Rectal smooth muscle tissue (tissue), 1 donor: ENCODE measurements around the gene KIF21A.

Source experiments
- H3K27ac ChIP-seq: one replicate; pipeline ENCODE4 v1.7.0; 2013; ENCODE audit warnings: low read depth, low read length, inconsistent platforms
- H3K27me3 ChIP-seq: one replicate; pipeline ENCODE4 v1.7.0; 2013; ENCODE audit warnings: low read length; ENCODE audit not compliant: control insufficient read depth, insufficient read depth
- H3K36me3 ChIP-seq: one replicate; pipeline ENCODE4 v1.7.0; 2013; ENCODE audit warnings: low read length; ENCODE audit not compliant: control insufficient read depth, insufficient read depth
- H3K4me1 ChIP-seq: one replicate; pipeline ENCODE4 v1.7.0; 2013; ENCODE audit warnings: low read length; ENCODE audit not compliant: control insufficient read depth, insufficient read depth
- H3K4me3 ChIP-seq: one replicate; pipeline ENCODE4 v1.7.0; 2013; ENCODE audit warnings: low read length
- H3K9ac ChIP-seq: one replicate; pipeline ENCODE4 v1.7.0; 2013; ENCODE audit warnings: low read length

Gene KIF21A

GRCh38 chr12:39369756-39370155 is 73.2 kb downstream of the KIF21A start:
- Histone ChIP-seq H3K4me1 (no peaks in the 10 kb centered on the region), H3K9ac (no peak overlapping the region), H3K36me3 (no peaks in the 10 kb centered on the region)

DNA sequence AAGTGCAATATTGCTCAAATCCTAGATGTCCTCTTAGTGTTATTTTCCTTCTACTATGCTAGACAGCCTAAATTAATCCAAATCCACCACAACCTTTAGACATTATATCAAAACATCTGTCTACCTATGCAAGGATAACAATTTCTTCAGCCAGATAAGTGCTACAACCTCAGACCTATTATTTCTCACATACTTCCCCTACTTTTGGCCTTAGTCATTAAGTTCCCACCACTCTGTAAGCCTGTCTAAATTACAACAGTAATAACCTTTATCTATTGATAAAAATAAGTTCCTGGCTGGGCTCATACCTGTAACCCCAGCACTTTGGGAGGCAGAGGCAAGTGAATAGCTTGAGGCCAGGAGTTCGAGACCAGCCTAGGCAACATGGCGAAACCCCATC is 74.0 kb downstream of the KIF21A start:
- no peaks in the 10 kb centered on the region for H3K27me3 ChIP-seq
- H3K36me3 ChIP-seq = no peaks in the 10 kb centered on the region
- no peak overlapping the region for H3K27ac ChIP-seq
- H3K9ac ChIP-seq = no peak overlapping the region
- H3K4me1 ChIP-seq = no peaks in the 10 kb centered on the region
- H3K4me3 ChIP-seq = no peak overlapping the region

More at GRCh38 chr12:39369756-39370155, 73.2 kb downstream of the KIF21A start:
- Histone ChIP-seq H3K4me3 (no peak overlapping the region), H3K27ac (no peak overlapping the region), H3K27me3 (no peaks in the 10 kb centered on the region)

- H3K27me3 ChIP-seq = no peaks in the 10 kb centered on the region
- H3K4me3 ChIP-seq = no peak overlapping the region
- H3K27ac ChIP-seq = no peak overlapping the region
- no peaks in the 10 kb centered on the region for H3K4me1 ChIP-seq
- H3K36me3 ChIP-seq = no peaks in the 10 kb centered on the region
- no peak overlapping the region for H3K9ac ChIP-seq
Observed at GRCh38 chr12:39368096-39368495, 74.8 kb downstream of the KIF21A start.

DNA sequence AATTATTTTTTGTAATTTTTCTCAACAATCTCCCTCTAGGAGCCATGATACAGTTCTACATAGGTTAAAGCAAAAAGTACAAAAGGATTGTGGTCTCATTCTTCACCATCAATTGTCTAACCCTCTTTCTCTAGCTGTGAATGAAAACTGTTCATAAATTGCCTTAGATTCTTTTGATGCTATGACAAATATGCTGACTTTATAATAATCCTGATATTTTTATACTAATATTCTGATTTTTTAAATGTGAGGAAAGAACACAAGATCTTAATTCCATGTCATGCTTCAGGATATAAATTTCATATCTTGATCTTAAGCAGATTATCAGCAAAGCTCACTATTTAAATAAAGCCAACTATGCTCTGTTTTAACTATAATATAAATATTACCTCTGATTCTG is 75.4 kb downstream of the KIF21A start:
- Histone ChIP-seq H3K36me3 (no peaks in the 10 kb centered on the region), H3K27ac (no peak overlapping the region), H3K4me1 (no peaks in the 10 kb centered on the region), H3K4me3 (no peak overlapping the region), H3K9ac (no peak overlapping the region), H3K27me3 (no peaks in the 10 kb centered on the region)

DNA sequence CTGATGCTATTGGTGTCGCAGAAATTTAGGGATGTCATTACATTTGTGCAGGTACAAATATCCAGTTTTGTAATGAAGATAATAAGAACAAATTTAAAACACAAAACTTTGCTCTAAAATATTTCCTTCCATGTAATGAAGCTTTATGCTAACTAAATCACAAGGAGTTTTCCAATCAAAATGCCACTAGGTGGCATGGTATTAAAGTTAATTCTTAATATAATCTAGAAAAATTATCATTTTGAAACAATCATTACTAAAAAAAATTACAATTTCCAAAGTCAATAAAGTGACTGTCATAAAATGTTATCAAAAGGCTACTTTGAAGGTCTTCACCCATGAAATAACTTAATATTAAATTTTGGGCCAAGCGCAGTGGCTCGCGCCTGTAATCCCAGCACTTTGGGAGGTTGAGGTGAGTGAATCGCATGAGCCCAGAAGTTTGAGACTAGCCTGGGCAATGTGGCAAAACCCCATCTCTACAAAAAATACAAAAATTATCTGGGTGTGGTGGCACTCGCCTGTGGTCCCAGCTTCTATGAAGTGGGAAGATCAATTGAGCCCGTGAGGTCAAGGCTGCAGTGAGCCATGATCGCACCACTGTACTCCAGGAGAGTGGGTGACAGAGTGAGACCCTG is 77.4 kb downstream of the KIF21A start:
- no peak overlapping the region for H3K4me3 ChIP-seq
- no peak overlapping the region for H3K9ac ChIP-seq
- no peaks in the 10 kb centered on the region for H3K36me3 ChIP-seq
- no peaks in the 10 kb centered on the region for H3K27me3 ChIP-seq
- no peak overlapping the region for H3K27ac ChIP-seq
- no peaks in the 10 kb centered on the region for H3K4me1 ChIP-seq

- H3K27ac ChIP-seq = no peak overlapping the region
- H3K9ac ChIP-seq = no peak overlapping the region
- no peaks in the 10 kb centered on the region for H3K36me3 ChIP-seq
- H3K4me1 ChIP-seq = no peaks in the 10 kb centered on the region
- no peak overlapping the region for H3K4me3 ChIP-seq
- no peaks in the 10 kb centered on the region for H3K27me3 ChIP-seq
Observed at GRCh38 chr12:39364196-39364595, 78.7 kb downstream of the KIF21A start.

GRCh38 chr12:39359645-39360044 is 83.3 kb downstream of the KIF21A start:
- no peak overlapping the region for H3K27ac ChIP-seq
- H3K4me3 ChIP-seq = no peak overlapping the region
- H3K36me3 ChIP-seq = no peaks in the 10 kb centered on the region
- H3K4me1 ChIP-seq = no peaks in the 10 kb centered on the region
- H3K27me3 ChIP-seq = no peaks in the 10 kb centered on the region
- H3K9ac ChIP-seq = no peak overlapping the region

- no peaks in the 10 kb centered on the region for H3K36me3 ChIP-seq
- H3K4me1 ChIP-seq = no peaks in the 10 kb centered on the region
- no peak overlapping the region for H3K9ac ChIP-seq
- H3K27me3 ChIP-seq = no peaks in the 10 kb centered on the region
- H3K27ac ChIP-seq = no peak overlapping the region
- no peak overlapping the region for H3K4me3 ChIP-seq
Observed at GRCh38 chr12:39357041-39357440, 85.9 kb downstream of the KIF21A start.

DNA sequence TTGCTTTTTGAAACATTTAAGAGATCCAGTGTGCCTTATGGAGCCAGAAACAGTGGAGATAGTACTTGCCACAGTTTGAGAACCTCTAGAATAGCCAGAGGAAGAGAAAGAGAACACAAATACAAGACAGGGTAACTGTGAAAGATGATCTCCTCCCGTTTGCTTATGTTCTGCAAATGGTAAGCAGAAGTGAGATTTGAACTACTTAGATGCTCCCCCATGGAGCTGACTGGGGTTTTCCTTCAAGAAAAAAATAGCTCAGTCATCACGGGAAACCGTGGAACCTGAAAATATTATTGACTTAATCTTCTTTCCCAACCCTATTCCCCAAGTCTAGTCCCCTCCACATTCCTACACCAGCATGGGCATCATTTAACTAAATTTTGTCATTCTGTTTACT is 87.1 kb downstream of the KIF21A start:
- no peaks in the 10 kb centered on the region for H3K27me3 ChIP-seq

GRCh38 chr12:39354955-39355354 is 88.0 kb downstream of the KIF21A start:
- H3K36me3 ChIP-seq = no peaks in the 10 kb centered on the region
- no peaks in the 10 kb centered on the region for H3K27me3 ChIP-seq
- no peaks in the 10 kb centered on the region for H3K4me1 ChIP-seq
- H3K4me3 ChIP-seq = no peak overlapping the region
- no peak overlapping the region for H3K27ac ChIP-seq
- H3K9ac ChIP-seq = no peak overlapping the region

More for the DNA sequence above, 87.1 kb downstream of the KIF21A start:
- Histone ChIP-seq H3K36me3 (no peaks in the 10 kb centered on the region), H3K9ac (no peak overlapping the region), H3K4me1 (no peaks in the 10 kb centered on the region), H3K4me3 (no peak overlapping the region), H3K27ac (no peak overlapping the region)

DNA sequence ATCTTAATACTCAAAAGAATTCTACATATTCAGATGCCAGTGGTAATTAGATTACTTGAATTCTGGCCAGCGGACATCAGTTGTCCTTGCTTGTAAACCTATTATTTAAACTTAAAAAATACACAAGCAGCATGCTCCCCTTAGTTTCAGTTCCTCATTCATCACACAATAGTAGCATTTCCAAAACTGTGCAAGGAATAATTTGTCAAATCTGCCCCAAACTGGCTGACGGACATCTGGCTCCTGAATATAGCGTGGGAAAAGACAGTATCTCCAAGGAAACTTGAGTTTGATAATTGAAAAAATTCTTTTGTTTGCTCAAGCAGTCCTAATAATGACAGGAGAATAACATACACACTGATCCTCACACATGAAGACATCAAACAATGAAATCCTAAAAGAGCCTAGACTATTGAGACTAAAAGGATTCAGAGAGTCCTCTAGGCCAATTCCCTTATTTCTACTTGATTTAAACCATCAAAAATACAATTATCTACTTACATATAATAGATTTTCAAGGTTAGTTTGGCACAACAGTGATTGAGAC is 90.4 kb downstream of the KIF21A start:
- Histone ChIP-seq H3K27me3 (no peaks in the 10 kb centered on the region), H3K27ac (no peak overlapping the region)

GRCh38 chr12:39351153-39351552 is 91.8 kb downstream of the KIF21A start:
- no peaks in the 10 kb centered on the region for H3K27me3 ChIP-seq
- H3K27ac ChIP-seq = no peak overlapping the region
- H3K36me3 ChIP-seq = no peaks in the 10 kb centered on the region
- no peak overlapping the region for H3K4me3 ChIP-seq
- no peak overlapping the region for H3K9ac ChIP-seq
- H3K4me1 ChIP-seq = no peaks in the 10 kb centered on the region

More for the DNA sequence above, 90.4 kb downstream of the KIF21A start:
- no peaks in the 10 kb centered on the region for H3K36me3 ChIP-seq
- no peaks in the 10 kb centered on the region for H3K4me1 ChIP-seq
- no peak overlapping the region for H3K4me3 ChIP-seq
- H3K9ac ChIP-seq = no peak overlapping the region

DNA sequence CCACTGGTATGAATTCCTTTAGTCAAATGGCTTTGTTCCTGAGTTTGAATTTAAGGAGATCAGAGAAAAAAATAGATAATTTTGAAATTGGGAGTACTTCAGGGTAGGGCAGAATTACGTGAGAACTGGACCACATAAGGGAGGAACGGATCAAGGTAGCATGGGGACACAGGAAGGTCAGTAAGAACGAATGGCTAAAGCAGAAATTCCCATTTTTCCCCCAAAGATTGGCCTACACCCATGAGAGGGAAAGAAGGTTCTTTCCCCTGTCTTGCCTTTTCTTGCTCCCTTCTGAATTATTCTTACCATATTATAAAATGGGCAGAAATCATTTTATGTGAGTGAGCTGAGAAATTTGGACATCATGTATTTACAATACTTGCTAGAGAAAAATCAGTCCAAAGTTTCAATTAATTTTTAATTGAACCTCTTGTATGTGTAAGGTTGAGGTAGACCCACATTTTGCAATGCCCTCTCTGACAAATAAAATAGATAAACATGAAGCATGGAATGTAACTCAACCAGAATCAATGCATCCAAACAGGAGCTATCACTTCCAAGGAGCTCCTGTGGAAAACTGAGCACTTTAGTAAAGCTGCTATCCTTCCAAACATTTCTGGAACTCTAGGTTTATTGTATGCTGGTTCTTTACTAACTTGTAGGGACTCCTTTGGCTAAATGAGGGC is 93.8 kb downstream of the KIF21A start:
- Histone ChIP-seq H3K36me3 (no peaks in the 10 kb centered on the region), H3K4me1 (no peaks in the 10 kb centered on the region), H3K27me3 (no peaks in the 10 kb centered on the region), H3K9ac (no peak overlapping the region), H3K27ac (no peak overlapping the region), H3K4me3 (no peak overlapping the region)
